GM19372 (cell line): ENCODE measurements around the gene EDC4.
A peak's percentile ranks its signal among the peaks of the same experiment; 100 is the strongest.

Experiments used
- ATAC-seq: cut with Tn5 transposase; IDR thresholded peaks from one replicate; pipeline ENCODE4 v1.9.1; 2021; ENCODE audit warnings: mild to moderate bottlenecking, low read depth, moderate library complexity; ENCODE audit not compliant: unreplicated experiment

Gene EDC4

GRCh38 chr16:67874372-67874771, 1.5 kb downstream of the EDC4 start:
- no peak for ATAC-seq

GRCh38 chr16:67877064-67877463, 4.2 kb downstream of the EDC4 start:
- no peak for ATAC-seq

DNA sequence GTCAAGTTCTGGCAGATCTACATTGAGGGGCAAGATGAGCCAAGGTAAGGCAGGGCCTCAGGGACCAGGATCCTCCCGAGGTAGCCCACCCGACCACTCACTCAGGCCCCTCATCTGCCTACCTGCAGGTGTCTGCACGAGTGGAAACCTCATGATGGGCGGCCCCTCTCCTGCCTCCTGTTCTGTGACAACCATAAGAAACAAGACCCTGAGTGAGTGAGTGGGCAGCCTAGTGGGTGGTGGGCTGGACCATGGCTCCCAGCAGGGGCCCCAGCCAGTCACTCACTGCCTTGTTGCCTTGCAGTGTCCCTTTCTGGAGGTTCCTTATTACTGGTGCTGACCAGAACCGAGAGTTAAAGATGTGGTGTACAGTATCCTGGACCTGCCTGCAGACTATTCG, 5.4 kb downstream of the EDC4 start:
- ATAC-seq = no peak

GRCh38 chr16:67878846-67879245, 6.0 kb downstream of the EDC4 start:
- ATAC-seq = no peak

DNA sequence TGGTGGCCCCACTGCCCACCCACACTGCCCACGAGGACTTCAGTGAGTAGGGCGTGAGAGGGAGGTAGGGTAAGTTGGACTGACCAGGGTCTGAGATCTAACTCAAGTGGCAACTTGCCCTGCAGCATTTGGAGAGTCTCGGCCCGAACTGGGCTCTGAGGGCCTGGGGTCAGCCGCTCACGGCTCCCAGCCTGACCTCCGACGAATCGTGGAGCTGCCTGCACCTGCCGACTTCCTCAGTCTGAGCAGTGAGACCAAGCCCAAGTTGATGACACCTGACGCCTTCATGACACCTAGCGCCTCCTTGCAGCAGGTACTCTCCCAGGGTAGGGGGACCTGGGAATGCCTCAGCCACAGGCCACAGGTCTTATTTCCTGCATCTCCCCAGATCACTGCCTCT, 6.6 kb downstream of the EDC4 start:
- no peak for ATAC-seq

- ATAC-seq = no peak
These were observed 7.1 kb downstream of the EDC4 start for GRCh38 chr16:67879936-67880335.

- ATAC-seq = no peak
These were observed 7.7 kb downstream of the EDC4 start for GRCh38 chr16:67880584-67880983.

DNA sequence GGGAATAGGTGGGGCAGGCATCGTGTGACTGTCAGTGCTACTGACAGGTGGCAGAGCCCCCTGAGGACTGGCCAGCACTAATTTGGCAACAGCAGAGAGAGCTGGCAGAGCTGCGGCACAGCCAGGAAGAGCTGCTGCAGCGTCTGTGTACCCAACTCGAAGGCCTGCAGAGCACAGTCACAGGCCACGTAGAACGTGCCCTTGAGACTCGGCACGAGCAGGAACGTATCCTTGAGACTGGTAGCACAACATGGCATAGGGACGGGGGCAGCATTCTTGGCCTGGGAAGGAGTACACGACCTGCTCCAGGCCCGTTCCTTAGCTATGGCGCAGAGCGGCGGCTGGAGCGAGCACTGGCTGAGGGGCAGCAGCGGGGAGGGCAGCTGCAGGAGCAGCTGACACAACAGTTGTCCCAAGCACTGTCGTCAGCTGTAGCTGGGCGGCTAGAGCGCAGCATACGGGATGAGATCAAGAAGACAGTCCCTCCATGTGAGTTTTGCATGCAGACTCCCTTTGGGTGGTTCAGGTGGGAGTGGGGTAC, 8.8 kb downstream of the EDC4 start:
- ATAC-seq = no peak

DNA sequence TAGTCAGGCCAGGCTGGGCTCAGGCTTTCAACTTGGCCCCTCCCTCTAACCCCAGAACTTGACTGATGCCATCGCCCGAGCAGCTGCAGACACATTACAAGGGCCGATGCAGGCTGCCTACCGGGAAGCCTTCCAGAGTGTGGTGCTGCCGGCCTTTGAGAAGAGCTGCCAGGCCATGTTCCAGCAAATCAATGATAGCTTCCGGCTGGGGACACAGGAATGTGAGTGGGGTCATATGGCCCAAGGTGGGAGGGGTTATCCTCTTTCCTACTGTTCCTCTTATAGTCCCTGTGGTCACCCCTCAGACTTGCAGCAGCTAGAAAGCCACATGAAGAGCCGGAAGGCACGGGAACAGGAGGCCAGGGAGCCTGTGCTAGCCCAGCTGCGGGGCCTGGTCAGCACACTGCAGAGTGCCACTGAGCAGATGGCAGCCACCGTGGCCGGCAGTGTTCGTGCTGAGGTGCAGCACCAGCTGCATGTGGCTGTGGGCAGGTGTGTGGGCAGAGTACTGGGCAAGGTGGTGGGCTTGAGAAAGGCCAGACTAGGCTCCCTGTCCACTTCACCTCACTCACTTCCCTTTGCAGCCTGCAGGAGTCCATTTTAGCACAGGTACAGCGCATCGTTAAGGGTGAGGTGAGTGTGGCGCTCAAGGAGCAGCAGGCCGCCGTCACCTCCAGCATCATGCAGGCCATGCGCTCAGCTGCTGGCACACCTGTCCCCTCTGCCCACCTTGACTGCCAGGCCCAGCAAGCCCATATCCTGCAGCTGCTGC, 9.7 kb downstream of the EDC4 start:
- no peak for ATAC-seq

DNA sequence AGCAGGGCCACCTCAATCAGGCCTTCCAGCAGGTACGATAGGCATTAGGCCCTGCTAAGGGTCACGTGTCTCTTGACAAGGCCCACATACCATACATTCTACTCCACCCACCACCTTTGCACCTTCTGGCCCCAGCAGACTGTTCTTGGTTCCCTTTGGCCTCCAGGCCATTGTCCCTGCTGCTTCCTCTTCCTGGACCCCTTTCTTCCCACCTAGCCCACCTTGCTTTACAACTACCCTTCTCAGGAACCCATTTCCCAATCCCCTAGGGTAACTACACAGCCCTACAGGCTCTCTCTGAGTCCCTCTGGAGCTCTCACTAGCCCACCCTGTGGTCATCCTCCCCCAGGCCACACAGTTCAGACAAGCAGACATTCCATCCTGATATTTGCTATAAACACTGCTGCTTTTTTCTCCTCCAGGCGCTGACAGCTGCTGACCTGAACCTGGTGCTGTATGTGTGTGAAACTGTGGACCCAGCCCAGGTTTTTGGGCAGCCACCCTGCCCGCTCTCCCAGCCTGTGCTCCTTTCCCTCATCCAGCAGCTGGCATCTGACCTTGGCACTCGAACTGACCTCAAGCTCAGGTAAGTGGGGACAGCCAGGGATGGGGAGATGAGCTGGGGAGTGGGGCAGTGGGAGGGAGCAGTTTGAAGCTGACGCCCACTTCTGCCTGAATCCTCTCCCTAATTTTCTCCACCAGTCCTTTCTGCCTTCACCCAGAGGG, 10.5 kb downstream of the EDC4 start:
- ATAC-seq = no peak

DNA sequence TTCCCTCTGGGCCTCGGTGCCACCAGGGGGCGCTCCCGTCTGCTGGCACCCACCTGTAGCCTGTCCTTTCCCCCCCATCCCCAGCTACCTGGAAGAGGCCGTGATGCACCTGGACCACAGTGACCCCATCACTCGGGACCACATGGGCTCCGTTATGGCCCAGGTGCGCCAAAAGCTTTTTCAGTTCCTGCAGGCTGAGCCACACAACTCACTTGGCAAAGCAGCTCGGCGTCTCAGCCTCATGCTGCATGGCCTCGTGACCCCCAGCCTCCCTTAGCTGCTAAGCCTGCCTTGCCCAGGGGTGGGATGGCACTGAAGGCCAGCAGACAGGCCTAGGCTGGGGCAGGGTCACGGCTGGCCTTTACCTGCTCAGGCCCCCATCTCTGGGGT, 11.0 kb downstream of the EDC4 start:
- no peak for ATAC-seq

GRCh38 chr16:67884684-67885083, 11.8 kb downstream of the EDC4 start, which contains the start of gene NRN1L:
TSS of gene NRN1L (plus strand) at chr16:67884885. CDS start at chr16:67884904, 19 bp downstream.
- ATAC-seq = no peak

GRCh38 chr16:67885545-67885944, 12.7 kb downstream of the EDC4 start:
- no peak for ATAC-seq

DNA sequence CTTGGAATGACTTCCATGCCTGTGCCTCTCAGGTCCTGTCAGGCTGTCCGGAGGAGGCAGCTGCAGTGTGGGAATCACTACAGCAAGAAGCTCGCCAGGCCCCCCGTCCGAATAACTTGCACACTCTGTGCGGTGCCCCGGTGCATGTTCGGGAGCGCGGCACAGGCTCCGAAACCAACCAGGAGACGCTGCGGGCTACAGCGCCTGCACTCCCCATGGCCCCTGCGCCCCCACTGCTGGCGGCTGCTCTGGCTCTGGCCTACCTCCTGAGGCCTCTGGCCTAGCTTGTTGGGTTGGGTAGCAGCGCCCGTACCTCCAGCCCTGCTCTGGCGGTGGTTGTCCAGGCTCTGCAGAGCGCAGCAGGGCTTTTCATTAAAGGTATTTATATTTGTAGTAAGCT, 13.1 kb downstream of the EDC4 start:
- no peak for ATAC-seq

- ATAC-seq = no peak
These were observed 13.5 kb downstream of the EDC4 start for GRCh38 chr16:67886387-67886786.

DNA sequence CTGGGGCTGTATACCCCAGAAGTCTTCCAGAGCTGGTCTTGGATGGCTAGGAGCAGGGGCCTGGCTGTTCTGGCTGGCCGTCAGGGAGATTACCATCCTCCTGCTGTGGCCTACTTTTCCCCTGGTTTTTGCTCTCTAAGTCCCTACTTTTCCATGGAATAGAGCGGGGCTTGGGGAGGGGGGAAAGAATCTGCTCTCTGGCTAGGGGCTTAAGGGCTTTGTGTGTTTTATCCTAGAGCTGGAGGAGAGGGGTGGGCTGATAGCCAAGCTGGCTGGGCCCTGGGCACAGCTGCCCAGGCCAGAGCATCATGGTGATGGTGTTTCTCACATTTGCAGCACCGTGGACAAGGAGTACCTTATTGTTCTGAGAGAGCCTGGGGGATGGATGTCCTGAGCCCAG, 15.5 kb downstream of the EDC4 start:
- ATAC-seq = no peak

DNA sequence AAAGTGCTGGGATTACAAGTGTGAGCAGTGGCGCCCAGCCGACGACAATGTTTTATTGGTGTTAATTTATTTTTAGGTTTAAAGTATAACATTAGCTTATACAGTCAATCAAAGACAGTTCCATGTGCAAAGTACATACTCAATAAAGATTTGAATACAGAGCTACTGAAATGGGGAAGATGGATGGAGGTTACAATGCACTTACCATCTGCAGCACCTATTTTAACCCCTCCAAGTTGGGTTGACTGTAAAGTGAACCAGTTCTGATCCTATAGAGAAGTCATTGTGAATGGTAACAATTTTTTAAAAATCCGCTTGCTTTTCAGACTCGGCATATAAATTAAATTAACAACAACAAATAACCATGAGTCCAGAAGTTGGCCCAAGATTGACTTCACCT, 19.5 kb downstream of the EDC4 start:
- ATAC-seq = no peak

DNA sequence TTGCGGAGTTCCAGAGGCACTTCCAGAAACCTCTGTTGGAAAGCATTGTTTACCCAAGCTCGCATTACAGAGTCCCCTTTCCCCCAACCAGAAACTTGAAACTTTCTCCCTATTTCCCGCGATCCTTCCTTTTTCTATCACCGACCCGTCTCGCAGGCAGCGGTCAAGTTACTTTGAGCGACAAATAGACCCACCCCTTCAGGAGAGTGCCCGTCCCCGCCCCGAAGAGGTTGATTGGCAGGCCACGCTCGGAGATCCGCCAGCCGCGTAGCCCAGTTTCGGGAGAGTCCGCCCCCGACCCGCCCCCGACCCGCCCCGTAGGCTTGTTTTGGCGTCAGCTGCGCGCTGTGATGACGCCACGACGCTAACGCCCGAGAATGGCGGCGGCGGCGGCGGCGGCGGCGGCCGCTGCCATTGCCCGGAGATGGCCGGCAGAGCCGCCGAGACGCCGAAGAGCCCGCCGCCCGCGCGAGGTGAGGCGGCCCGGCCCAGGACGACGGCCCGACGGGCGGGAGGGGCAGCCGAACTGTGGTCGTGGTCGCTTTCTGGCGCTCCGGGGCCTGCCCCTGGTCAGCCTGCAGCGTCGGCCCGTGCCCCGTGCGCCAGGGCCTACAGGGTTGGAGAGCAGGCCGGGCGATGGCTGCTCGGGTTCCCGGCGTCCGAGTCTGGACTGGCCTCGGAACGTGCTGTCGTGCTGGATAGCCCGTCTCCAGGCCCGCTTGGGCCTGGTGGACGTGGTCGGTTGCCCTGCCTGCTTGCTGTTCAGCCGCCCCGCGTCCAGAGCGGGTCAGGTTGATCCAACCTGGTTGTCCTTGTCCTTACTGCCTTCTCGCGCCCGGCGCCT, 20.3 kb downstream of the EDC4 start, which contains the start of gene PSKH1:
TSS of gene PSKH1 (plus strand) at position 356 of the 844 bp plus-strand sequence. CDS start 15,496 bp downstream, outside the sequence.
- ATAC-seq = peak; percentile 94

DNA sequence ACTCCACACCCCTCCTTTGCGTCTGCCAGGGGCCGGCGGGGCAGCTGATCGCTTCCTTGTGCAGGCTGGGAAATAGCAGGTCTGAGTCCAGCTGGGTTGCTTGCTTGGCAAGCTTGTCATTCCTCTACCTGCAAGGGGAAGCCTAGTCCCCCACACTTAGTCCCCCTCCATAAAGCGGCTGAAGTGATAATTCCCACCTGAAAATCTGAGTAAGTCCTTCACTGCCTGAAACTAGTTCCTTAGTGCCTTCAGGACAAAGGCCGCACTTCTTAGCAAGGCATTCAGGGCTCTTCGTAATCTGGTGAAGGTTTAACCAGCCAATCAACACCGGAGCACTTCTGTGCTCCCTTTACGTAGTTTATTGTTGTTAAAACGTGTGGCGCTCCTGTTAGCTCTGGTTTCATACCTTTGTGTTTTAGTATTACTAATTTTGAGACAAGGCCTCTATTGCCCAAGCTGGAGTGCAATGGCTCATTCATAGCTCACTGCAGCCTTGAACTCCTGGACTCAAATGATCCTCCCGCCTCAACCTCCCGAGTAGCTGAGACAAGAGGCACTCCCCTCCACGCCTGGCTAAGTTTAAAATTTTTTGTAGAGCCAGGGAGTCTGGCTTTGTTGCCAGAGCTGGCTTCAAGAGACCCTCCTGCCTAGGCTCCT, 21.0 kb downstream of the EDC4 start:
- ATAC-seq = no peak

DNA sequence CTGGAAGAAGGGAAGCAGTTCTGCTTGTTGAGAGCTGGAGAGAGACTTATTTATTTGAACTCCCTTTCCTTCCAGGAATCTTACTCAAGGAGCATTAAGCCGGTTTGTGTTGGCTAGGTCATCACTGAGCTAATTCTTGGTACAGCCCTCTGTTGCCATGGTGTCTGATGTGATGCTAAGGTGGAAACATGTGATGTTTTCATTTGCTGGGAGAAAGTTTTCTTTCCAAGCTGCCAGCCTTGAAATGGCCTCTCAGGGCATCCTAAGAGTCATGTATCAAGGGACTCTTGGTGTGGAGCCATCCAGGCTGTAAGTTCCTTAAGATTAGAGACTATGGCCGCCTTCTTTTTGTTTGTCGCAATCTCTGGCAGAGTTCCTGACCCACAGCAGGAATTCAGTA, 24.4 kb downstream of the EDC4 start:
- no peak for ATAC-seq
